Type B pancreatic cell (in vitro differentiated cells): ENCODE data around the gene OGFOD3. TPM values are rescaled to one million over a fixed set of nuclear protein-coding genes. Genes with fewer than 3 reads are reported as not detected.

ENCODE experiments used
- DNase-seq: peaks from one replicate; pipeline ENCODE4 v3.0.0; 2021; ENCODE audit warnings: mixed read lengths; ENCODE audit not compliant: unreplicated experiment; ENCODE audit errors: extremely low spot score
- H3K27ac Mint-ChIP-seq: 2 replicates; pipeline ENCODE4 v1.8.0; 2021; ENCODE audit warnings: mild to moderate bottlenecking, mixed read lengths
- H3K27me3 Mint-ChIP-seq: 2 replicates; pipeline ENCODE4 v1.8.0; 2021; ENCODE audit warnings: mixed read lengths
- H3K36me3 Mint-ChIP-seq: 2 replicates; pipeline ENCODE4 v1.8.0; 2021; ENCODE audit warnings: mixed read lengths
- H3K4me1 Mint-ChIP-seq: one replicate; pipeline ENCODE4 v1.8.0; 2021; ENCODE audit warnings: mixed read lengths; ENCODE audit not compliant: unreplicated experiment
- H3K4me3 Mint-ChIP-seq: 2 replicates; pipeline ENCODE4 v1.8.0; 2021; ENCODE audit warnings: mild to moderate bottlenecking, mixed read lengths
- H3K9me3 Mint-ChIP-seq: 2 replicates; pipeline ENCODE4 v1.8.0; 2021; ENCODE audit warnings: mixed read lengths
- CTCF ChIP-seq: fragments of 200-600 bp; sonication (generic); conservative IDR thresholded peaks from 2 replicates; pipeline ENCODE4 v1.5.0; 2021; ENCODE audit warnings: antibody characterized with exemption, mild to moderate bottlenecking
- total RNA-seq: library from RNA; stranded (reverse); gene quantifications from 2 replicates; pipeline ENCODE4 v1.2.1, GENCODE V29; 2021; ENCODE audit warnings: low replicate concordance

OGFOD3 gene
- total RNA-seq, 1 donor from 2014 or later: 31.6 TPM

- Mint-ChIP-seq H3K36me3 (no peaks in the 10 kb centered on the region), H3K9me3 (no peaks in the 10 kb centered on the region), H3K27me3 (no peaks in the 10 kb centered on the region), H3K27ac (no peak overlapping the region), H3K4me3 (no peak overlapping the region), H3K4me1 (no peaks in the 10 kb centered on the region)
- TF ChIP-seq CTCF: no peak
- DNase-seq: no peak
These were observed 18.9 kb upstream of the OGFOD3 start for GRCh38 chr17:82437325-82437668.

DNA sequence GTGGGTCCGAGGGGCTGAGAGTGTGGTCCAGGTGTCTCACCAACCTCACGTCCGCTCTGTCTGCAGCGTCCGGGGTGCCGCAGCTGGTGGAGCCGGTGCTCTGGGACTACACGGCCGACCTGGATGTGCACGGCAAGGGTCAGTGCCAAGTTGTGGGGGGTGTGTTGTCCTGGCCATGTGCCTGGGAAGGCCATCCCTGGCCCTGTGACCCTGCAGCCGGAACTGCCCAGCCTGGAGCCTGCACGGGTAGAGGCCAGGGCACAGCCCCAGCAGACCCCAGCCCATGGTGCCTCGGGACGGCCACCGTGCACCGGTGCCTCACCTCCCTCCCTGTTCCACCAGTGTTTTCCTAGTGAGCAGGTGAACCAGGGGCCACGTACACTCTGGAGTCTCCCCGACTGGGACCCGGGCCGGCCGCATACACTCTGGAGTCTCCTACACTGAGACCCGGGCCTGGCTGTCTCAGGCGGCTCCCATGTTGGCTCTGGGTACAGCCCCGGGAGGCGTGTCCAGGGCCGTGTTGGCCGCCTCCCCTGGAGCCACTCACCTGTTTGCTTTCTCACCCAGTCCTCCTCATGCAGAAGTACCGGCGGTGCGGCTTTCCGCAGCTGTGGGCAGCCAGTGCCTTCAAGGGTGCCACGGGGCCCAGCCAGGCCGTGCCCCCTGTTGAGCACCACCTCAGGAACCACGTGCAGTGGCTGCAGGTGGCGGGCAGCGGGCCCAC, 18.4 kb upstream of the OGFOD3 start:
- DNase-seq: no peak
- Mint-ChIP-seq H3K4me3 (no peak overlapping the region), H3K4me1 (no peaks in the 10 kb centered on the region), H3K27me3 (no peaks in the 10 kb centered on the region), H3K9me3 (no peaks in the 10 kb centered on the region), H3K27ac (no peak overlapping the region), H3K36me3 (no peaks in the 10 kb centered on the region)
- no peak for TF ChIP-seq CTCF

DNA sequence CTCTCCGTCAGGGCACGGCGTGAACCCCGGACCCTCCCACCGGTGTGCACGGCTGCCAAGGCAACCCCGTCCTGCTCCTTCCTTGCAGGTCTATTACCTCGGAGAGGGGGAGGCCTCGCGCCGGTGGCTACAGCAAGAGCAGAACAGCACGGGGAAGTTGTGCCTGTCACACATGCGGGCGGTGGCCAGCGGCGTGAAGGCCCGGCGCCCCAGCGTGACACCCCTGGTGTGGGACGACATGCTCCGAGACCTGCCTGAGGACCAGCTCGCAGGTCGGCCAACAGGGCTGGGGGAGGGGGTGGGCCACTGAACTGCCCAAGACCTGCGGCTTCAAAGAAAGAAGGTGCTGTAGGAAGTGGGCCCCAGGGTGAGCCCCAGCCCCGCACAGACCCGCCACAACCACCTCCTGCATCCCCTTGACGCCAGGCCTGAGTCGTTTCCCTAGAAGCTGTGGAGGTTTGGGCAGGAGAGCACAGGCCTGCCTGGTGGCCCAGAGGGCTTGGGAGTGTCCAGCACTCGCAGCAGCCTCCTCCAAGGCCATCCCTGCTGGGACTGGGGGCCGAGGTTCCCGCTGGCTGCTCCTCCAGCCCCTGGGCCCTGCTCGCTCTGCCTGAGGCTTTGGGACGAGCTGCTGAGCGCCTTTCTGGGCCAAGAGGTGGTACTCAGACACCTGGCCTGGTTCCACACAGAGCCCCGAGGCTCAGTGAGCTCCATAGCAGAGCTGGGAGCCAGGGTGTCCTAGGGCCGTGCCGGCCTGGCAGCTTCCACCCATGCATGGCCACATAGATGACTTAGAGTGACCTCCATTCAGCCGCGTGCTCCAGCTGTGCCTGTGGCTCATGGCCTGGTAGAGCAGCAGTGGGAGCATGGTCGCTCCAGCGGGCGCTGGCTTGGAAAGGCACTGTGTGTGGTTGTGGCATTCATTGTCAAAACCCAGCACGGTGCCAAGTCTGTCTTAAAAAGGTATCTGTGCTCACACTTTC, 17.5 kb upstream of the OGFOD3 start:
- Mint-ChIP-seq H3K4me3 (no peak overlapping the region), H3K4me1 (no peaks in the 10 kb centered on the region), H3K27ac (no peak overlapping the region), H3K9me3 (no peaks in the 10 kb centered on the region), H3K27me3 (no peaks in the 10 kb centered on the region), H3K36me3 (no peaks in the 10 kb centered on the region)
- no peak for TF ChIP-seq CTCF
- DNase-seq: no peak

DNA sequence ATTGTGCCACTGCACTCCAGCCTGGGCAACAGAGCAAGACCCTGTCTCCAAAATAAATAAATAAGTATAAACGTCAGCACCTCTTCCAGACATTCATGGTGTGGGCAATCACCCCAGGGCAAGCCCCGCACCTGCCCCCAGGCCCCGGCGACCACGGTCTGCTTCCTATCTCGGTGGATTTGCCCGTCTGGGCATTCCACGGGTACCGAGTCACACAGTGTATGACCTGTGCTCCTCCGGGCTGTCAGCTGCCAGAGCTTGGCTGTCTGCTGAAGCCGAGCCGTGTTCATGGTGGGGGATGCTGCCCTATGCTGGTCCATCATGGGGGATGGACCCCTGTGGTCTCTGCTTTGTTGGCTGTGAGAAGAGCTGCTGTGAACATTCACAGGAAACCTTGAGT, 16.7 kb upstream of the OGFOD3 start:
- no peaks in the 10 kb centered on the region for H3K36me3 Mint-ChIP-seq
- H3K9me3 Mint-ChIP-seq: no peaks in the 10 kb centered on the region
- no peaks in the 10 kb centered on the region for H3K27me3 Mint-ChIP-seq
- no peak for DNase-seq
- H3K4me1 Mint-ChIP-seq: no peaks in the 10 kb centered on the region
- no peak overlapping the region for H3K27ac Mint-ChIP-seq
- no peak for TF ChIP-seq CTCF
- no peak overlapping the region for H3K4me3 Mint-ChIP-seq

DNA sequence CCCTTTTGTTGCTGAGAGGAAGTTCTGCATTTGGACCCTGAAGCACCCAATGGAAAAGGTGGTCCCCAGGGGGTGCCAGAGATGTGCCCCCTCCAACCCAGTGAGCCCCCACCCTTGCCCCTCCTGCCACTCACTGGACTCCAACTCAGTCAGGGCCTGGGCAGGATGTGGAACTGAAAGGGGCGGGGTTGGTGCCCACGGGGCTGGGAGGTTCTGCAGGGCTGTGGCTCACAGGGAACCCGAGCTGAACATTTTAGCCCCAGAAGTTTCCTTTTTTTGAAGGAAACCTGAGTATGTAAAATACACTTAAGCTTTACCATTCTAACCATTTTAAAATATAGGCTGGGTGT, 15.8 kb upstream of the OGFOD3 start:
- Mint-ChIP-seq H3K4me3 (no peak overlapping the region), H3K27me3 (no peaks in the 10 kb centered on the region), H3K36me3 (no peaks in the 10 kb centered on the region), H3K27ac (no peak overlapping the region), H3K9me3 (no peaks in the 10 kb centered on the region), H3K4me1 (no peaks in the 10 kb centered on the region)
- DNase-seq: no peak
- TF ChIP-seq CTCF: no peak
